HG03196 (cell line): ENCODE measurements around the gene MSI2.
A peak's percentile ranks its signal among the peaks of the same experiment; 100 is the strongest.

Source experiments
- ATAC-seq: cut with Tn5 transposase; IDR thresholded peaks from one replicate; pipeline ENCODE4 v1.9.1; 2021; ENCODE audit not compliant: unreplicated experiment

The MSI2 gene

DNA sequence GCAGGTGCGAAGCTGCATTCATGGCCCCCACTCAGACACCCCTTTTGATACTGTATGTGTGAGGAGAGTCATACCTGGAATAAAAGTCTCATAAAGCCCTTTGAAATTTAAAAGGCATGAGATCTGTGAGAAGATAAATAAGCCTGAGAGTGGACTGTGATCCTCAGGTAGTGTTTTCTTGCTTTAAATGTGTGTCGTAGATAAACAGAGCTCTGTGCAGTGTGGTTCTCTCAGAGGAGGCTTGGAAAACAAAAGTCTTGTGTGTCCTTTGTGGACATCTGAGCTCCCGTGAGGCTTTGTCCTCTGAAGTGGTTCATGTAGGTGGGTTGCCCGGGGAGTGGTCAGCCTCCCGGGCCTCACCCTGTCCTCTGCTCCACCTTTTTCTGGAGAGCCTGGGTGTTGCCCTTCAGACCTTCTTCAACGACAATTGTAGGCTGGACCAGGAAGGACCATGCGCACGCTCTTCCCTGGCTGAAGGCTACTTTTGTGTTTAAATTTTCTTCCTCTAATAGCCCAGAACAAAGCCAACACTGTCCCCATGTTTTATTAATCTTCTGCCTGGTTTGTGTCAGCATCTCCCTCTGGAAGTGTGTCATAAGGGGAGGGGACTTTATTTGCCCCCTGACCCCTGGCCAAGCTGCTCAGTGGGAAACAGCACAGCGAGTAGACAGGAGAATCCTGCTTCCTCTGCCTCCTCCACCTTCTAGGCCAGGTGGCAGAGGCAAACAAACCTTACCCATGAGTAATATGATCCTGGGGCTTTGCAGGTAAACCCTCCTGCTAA lies 151.2 kb downstream of the MSI2 start:
- ATAC-seq, result no peak

DNA sequence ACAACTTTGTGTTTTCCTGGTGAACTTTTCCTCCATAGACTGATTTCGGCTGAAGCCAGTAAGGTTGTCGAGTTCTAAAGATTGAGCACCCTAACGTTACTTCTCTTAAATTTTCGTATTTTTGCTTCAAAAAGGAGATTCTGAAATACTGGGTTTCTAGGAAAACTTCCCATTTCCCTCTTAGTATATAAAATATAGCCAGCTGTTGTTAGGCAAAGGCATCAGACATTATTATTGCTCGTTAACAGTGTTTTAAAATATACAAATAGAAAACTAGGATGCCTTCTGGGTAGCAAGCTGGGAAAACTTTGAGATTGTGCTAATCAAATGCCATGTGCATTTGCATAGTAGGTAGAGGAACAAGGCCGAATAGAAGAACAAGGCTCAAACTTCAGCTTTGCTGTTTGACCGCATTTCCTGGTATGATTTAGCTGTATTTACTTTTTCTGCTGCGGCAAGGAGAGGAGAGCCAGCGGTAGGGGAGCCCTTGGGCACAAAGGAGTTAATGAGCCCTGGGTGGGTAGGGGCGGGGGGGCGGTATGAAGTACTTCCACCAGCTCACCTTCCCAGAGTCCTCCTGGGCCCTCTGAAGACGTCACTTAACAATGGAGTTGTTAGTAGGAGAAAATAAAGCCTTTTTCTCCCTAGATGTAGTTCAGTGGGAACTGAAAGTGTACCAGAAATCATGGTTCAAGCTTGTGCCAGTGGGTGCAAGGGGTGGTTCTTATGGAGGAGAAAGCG lies 151.9 kb downstream of the MSI2 start:
- no peak for ATAC-seq

DNA sequence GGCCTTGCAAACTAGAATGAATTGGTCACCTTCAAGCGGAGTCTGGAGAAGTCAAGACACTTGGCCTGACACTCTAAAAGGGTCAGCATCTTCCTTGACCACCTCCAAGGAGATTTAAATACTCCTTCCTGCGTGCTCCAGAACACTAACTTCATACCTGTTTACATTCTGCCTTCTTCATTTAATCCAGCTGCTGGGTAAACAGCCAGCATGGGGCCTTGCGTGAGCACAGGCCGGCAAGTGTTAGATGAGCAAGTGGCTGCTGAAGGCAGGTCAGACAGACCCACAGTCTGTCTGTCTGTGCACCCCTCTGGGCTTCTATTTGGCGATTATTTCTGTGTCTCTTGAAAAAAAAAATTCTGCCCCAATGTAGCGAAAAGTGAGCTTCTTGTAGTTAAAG lies 153.8 kb downstream of the MSI2 start:
- ATAC-seq, result no peak

DNA sequence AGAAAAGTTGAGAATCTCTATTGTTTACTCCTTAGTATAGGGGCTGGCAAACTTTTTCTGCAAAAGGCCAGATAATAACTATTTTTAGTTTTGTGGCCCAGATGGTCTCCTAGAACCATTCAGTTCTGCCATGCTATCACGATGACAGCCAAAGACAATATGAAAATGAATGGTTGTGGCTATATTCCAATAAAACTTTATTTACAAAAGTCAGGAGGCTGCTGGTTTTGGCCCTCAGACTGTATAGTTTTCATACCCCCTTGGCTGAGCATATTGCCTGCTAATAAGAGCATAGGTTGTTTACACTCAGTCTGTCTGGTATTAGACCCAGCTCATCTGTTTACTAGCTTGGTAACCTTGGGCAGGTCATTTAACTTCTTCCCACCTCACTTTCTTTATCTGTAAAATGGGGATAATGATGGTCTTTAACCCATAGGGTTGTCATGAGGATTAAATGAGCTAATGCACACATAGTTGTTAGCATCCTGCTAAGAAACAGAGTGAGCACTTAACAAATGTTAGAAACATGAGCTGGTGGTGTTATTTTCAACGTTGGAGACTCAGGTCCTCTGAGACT lies 156.3 kb downstream of the MSI2 start:
- no peak for ATAC-seq

DNA sequence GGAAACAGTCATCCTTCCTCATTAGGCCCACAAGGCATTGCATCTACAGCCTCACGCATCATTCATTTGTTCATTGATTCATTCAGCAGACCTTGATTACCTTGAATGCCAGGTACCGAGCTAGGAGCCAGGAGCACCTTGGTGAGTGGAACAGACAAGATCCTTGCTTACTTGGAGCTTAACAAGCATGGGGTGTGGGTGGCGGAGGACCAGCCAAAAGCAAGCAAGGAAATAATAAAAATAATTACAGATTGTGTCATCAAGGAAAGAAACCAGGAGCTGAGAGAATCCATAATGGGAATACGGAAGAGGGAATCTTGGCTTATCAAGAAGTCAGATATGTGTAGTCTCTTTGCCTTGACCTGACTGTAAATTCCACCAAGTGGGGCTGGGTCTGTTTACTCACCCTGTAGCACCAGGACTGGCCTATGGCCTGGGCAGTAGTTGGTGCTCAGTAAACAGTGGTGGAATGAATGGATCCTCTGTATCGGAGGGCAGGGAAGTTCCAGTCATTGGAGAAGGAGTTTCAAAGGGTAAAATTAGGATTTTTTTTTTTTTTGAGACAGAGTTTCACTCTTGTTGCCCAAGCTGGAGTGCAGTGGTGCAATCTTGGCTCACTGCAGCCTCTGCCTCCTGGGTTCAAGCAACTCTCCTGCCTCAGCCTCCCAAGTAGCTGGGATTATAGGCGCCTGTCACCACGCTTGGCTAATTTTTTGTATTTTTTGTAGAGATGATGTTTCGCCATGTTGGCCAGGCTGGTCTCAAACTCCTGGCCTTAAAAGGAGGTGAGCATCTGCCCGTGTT lies 157.7 kb downstream of the MSI2 start:
- ATAC-seq, result no peak

DNA sequence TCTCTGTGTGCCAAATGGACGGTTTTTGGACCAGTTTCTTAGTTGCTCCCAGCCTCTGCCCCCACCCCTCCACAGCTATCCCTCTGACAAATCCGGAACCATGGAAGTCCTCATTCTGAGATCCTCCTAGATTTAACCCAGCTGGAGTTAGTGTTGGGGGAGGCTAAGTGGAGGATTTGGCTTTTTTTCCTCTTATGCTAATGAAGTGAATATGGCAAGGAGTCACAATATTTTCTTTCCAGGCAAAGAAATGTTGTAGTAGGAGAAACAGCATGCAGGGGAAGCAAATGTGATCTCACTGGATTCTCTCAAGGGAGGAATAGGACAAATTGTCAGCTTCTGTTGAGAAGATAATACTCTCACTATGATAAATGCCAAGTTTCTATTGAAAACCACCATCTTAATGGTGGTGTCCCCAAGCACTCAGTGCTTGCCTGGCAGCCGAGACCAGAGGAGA lies 159.5 kb downstream of the MSI2 start:
- ATAC-seq, result no peak

DNA sequence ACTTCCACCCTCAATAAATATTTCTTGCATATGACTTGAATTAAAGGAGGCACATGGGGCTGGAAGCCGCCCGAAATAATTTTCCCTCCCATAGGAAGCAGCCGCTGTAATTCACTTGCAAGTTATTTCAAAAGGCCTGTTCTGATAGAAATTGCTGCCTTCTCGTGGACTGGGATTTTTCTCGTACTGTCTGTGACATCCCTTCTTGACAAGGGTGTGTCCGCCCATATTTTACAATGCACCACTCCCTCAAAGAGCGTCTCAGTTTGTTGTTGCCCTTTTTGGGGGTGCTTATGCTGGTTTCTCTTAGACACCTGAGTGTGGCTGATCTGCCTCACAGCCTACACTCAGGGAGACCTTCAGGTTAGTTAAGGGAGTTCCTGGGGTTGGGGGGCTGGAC lies 160.0 kb downstream of the MSI2 start:
- ATAC-seq, result no peak

DNA sequence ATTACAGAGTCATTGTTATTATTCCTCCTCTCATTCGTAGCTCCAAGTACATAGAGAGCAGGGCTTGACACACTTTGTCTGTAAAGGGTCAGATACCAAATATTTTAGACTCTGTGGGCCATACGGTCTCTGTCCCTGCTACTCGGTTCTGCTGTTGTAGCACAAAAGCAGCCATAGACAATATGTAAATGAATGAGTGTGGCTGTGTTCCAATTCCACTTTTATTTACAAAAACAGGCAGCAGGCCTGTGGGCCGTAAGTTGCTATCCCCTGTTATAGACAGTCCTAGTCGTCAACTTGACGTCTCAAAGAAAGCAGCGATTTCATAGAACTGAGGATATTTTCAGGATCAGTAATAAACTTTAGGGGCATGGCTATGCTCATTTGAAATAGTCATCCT lies 161.6 kb downstream of the MSI2 start:
- ATAC-seq, result no peak

DNA sequence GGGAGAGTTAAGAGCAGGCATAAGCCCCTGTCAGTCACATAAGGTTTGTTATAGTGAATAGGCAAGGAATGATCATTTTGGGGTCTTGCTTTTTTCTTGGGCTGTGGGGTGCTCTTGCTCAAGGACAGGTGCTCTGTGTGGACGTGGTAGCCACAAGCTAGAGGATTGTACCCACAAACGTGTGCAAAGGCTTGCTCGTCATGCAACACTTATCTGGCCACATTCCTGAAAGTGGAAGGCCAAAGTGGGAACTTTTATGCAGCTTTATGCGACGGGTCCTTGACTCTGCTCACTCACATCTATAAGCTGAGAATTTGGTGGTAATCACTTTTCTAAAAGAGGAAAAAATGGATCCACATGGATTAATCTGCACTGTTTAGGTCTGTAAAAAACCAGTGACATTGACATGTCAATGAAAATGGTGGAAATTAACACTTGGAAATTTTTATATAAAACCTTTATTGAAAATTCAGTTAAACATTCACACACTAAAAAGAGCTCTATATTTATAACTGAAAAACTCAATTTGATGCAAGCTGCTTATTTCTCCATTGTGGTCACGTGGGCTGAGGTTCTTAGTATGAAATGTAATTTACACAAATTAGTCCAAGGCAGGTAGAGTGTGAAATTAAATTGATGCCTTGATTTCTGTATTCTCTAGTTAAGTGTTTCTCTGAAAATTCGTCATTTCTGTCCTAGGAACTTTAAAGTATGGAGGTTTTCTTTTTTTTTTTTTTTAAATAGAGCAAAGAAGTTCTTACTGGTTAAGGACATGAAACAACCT lies 162.3 kb downstream of the MSI2 start:
- ATAC-seq, result no peak

DNA sequence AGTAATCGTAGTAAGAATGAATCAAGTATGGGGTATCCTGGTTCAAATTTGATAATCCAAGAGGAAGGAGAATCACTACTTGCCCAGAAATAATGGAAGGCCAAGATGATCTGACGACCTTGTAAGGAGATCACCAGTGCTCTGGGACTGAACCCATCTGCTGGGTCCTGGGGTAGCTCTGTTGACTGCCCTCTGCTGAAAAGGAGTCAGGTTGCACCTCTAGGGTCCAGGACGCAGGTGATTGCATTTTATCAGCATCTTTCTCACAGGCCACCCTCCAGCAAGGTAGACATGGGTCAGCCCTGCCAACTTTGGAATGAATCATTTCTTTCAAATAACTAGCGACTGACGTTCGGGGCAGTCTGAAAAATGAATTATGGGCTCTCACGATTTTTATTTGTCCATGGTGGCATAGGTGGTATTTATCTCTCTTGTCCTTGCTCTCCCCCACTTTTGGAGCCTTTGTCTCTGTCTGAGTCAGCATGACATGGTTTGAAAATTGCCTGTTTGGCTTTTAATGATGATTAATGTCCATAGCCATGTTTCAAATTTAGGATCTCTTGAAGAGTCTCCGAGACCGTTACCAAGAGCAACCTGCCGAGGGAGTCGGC lies 163.7 kb downstream of the MSI2 start:
- no peak for ATAC-seq

DNA sequence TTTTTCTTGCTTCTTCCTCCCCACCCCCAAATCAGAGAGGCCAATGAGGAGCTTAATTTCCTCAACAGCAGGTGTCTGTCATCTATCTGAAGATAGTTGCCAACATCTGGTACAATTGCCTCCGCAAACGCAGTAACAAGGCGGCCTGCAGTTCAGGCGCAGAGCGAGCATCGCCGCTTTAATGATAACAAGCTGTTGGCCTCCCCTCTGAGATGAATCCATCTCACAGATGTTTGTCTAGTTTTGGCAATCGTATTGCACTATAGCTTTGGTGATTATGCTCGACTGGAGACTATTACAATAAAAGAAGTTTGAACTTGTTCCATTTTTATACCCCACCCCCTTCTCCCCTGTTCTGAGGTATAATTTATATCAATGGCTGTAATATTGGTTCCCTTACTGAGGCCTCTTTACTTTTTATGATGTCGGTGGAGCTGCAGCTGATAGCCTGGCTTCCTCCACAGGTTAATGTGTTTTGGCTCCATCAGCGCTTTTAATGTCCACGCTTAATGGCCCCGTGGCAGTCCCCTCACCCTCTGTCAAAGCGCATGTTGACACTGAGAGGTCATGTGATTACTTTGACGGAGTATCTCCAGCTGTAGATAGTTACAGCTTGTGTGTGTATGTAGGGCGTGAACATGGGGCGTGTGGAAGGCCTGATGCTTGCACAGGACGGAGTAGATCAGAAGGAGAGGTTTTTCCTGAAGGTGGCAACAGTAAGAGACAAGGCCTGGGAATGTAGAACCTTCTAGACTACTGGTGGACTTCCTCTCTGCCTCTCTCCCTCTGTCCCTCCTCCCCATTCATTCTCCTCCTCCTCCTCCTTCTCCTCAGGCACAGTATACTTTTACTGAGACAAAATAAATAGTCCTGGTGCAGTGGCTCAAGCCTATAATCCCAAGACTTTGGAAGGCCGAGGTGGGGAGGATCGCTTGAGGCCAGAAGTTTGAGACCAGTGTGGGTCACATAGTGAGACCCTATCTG lies 164.7 kb downstream of the MSI2 start:
- no peak for ATAC-seq

DNA sequence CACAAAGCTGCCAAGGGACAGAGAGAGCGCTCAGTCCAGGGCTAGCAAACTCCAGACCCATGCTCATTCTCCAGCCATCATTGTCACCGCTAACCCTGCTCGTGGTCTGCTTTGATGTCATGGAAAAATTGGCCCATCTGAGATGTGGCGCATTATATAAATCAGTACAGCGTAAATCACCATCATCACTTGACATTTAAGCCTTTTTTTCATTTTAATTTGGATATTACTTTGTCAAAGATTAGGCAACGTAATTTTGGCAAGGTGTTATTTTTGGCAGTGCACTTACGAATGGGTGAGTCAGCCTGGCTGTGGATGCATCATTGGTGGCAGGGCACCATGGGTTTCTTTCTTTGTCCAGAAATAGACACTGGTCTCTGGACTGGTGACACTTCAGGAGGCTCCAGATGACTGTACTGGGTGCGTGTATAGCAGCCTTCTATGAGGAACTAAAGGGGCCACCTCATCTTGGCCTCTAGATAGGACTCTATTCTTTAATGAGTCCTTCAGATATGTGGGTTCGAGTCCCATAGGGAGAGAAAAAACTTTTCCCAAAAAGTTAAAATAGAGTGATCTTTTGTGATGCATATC lies 166.3 kb downstream of the MSI2 start:
- peak; percentile 64 for ATAC-seq

DNA sequence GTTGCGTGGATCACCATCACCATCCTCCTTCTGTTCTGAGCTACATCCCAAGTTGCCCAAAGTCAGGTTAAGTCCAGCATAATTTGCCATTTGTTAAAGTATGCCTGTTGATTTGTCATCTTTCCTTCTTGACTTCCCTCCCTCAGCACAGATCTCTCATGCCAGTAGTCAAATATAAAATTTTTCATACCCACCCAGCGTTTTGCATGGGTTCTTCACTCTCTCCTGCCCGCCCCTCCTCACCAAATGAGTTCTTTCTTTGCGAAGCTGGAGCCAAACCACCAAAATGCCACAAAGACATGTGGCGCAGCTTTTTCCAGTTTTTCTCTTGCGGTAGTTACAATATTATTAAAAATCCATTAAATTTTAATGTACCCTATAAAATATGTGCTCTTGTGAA lies 167.2 kb downstream of the MSI2 start:
- ATAC-seq, result no peak

DNA sequence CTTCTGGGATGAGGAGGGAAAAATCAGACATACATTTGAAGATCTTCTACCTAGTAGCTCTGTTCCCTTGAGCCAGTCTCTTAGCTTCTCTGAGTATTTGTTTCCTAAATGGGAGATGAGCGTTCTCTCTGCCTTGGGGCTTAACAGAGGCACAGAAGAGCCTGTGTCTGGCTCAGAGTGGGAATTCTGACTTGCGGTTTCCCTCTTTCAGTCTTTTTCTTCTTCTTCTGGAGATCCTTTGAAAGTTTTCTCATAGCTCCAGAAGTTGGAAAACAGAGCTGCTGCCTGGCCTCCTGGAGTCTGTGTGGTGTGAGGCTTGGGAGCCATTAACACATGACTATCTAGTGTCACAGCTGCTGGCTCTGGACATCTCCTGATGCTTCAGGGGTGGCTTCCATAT lies 167.9 kb downstream of the MSI2 start:
- no peak for ATAC-seq

DNA sequence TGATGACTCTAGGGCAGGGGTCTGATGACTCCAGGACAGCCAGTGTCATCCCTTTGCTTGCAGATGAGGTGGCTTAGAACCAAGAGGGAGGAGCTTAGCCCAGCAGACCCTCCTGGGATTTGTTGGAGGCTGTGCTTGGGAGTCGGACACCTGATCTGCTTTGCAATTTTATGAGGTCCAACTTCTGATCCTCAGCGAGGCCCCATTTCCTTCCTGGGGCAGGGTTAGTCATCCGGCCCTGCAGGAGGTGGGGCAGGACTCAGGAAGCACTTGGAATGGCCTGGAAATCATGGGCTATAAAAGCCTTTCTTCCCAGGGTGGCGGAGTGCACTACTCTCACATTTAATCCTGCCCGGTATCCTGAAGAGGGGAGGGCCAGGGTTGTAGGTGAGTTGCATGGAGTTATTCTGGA lies 168.5 kb downstream of the MSI2 start:
- ATAC-seq, result no peak

DNA sequence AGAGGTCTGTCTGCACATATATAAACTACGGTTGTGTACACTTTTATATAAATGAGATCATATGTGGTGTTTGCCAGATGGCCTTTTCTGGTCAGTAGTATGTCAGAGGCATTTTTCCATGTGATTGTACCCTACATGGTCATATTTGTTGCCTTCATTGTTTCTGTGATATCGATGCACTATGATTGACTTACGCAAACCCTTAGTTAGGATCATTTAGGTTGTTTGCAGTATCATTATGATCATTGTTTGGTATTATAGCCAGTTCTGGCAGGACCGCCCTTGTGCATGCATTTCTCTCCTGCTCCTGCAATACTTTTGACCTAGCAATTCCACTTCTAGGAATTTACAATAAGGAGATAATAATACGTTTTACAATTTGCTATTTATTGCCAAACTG lies 169.1 kb downstream of the MSI2 start:
- no peak for ATAC-seq

DNA sequence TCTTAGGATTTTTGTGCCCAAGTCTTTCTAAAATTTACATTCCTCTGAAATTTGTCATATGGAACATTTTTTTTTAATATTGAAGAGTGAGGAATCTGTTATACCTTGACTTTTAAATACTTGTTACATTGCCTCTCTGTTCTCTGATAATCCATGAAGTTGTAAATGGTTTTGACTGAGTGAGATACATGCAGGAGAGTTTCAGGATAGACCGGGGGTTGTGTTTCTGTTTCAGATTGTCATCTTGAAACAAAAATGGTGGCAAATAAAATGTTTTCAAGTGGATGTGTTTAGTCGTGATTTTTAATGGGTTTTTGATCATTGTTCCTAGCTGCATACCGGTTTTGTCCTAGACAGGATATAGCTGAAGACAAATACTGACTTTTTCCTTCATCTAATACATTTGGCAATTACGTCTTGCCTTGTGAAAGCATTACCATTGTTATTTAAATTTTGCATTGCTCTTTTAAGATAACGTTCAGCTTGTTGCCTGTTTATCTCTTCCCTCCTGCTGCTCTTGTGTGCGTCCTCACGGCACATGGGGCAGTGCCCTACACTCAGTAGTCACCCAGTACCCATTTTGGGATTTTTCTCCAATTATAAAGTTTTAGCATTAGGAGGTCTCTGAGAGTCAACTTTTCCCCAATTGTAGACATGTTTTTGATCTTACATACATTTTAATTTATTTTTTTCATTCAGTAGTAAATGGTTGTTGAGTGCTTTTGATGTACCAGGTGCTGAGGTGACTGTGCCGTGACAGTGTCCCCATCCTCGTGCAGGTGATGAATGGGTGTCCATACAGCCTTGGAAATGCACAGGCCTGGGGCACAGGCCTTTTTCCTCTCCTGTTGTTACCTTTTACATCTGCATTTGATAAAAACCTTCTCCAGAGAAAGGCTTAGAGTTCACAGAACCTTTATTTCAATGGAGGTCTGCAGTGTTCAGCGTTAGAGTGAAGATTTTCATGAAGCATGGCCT lies 169.9 kb downstream of the MSI2 start:
- ATAC-seq, result no peak
